Measurements from ENCODE around the gene TP53I13. TPM values are rescaled to one million over a fixed set of nuclear protein-coding genes. Genes with fewer than 3 reads are reported as not detected.

TP53I13 gene
- total RNA-seq, 1 donor from 2014 or later = 44.3 TPM

GRCh38 chr17:29567304-29567553 lies 1.3 kb upstream of the TP53I13 start:
- no peak for DNase-seq (ENCODE audit: low read depth)

DNA sequence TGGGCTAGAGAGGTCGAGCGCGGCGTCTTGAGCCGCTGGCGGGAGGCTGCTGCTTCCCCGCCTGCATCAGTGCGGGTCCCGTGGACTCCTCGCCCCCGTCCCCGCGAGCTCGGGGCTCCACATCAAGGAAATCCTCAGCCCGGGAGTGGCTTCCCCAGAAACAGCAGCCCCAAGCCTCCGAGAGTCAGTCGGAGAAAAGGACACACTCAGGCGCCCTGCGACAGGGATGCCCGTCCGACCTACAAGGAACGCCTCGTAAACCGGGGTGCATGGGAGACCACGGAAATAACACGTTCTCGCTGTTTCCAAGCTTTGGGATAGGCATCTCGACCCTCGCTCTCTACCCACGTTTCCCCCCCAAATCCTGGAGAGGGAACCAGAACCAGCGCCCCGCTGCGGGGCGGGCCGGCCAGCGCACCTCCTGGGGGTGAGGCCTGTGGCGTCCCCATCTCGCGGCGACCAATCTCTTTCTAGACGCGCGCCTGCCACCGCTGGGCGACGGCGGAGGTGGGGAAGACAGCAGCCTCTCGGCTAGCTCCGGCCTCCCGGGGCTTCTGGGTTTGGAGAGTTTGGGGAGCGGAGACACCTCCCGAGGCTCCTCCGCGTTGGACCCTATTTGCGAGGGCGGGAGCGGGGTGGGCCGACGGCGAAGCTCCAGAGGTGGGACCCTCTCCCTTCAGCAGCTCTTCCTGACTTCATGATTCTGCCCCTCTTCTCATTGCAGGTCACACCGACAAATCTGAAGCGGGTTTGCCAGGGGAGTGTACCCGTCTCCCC lies 759 bp upstream of the TP53I13 start:
- DNase-seq (ENCODE audit: low read depth) = peak; percentile 72

DNA sequence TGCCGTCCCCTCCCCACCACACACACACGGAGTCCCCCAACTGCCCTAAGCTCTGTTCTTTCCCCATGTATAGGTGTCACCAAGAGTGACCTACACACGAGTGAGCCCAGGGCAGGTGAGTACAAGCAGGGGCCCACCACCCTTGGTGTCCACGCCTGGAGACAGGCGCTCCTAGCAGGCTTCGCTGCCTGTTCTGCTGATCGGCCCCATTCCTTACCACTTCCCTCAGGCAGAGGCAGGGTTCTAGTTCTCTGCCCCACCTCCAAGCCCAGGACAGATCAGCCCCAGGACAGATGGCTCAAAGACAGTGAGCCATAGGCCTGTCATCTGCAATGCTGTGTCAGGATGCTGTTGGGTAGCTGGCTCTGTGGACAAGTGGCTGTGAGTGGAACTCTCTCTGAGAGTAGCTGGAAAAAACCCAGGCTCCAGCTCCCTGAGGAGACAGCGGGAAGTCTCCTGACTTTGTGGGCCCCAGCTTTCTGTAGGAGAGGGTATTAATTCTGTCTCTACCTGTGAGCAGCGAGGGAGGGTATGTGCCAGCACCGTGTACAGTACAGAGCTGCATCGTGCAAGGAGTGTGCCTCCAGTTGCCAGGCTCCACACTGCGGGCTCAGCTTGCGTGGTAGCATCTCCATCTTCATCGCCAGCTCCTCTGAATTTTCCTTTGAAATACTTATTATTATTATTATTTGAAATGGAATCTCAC lies 897 bp downstream of the TP53I13 start:
- peak; percentile 46 for DNase-seq (ENCODE audit: low read depth)

DNA sequence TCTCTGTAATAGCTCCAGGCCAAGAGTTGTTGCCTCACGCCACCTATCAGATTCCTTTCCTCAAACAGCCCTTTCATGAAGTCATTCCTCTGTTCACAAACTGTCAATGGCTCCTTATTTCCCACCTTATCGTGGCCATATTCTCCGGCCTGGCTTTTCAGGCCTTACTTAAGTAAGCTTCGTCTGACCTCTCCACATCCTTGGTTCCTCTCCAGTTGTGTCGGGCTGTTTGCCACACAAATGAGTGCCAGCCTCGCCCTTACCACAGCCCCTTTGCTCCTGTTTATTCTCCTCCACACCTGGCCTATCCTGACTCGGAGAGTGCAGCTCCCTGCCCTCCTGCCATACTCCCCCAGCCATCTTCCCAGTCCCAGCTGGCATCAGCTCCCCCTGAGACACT lies 2.0 kb downstream of the TP53I13 start:
- DNase-seq (ENCODE audit: low read depth) = no peak

DNA sequence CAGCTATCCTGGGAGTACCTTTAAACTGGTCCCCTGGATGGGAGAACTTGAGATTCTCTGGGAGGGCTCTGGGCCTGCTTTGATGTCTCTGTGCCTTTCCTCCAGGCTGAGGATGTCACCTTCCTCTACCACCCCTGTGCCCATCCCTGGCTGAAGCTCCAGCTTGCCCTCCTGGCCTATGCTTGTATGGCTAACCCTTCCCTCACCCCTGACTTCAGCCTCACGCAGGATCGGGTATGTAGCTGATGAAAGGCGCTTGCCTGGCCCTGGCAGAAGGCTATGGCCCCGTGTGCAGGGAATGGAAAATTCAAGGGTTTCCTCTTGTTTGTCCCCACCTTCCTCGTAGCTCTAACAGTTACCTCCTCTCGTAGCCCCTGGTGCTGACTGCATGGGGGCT lies 3.0 kb downstream of the TP53I13 start:
- no peak for DNase-seq (ENCODE audit: low read depth)

- no peak for DNase-seq (ENCODE audit: low read depth)
Observed at GRCh38 chr17:29571883-29572681, 3.6 kb downstream of the TP53I13 start.

- no peak for DNase-seq (ENCODE audit: low read depth)
Observed at GRCh38 chr17:29572691-29573557, 4.4 kb downstream of the TP53I13 start.

- DNase-seq (ENCODE audit: low read depth) = no peak
Observed at GRCh38 chr17:29573558-29573869, 5.0 kb downstream of the TP53I13 start.

DNA sequence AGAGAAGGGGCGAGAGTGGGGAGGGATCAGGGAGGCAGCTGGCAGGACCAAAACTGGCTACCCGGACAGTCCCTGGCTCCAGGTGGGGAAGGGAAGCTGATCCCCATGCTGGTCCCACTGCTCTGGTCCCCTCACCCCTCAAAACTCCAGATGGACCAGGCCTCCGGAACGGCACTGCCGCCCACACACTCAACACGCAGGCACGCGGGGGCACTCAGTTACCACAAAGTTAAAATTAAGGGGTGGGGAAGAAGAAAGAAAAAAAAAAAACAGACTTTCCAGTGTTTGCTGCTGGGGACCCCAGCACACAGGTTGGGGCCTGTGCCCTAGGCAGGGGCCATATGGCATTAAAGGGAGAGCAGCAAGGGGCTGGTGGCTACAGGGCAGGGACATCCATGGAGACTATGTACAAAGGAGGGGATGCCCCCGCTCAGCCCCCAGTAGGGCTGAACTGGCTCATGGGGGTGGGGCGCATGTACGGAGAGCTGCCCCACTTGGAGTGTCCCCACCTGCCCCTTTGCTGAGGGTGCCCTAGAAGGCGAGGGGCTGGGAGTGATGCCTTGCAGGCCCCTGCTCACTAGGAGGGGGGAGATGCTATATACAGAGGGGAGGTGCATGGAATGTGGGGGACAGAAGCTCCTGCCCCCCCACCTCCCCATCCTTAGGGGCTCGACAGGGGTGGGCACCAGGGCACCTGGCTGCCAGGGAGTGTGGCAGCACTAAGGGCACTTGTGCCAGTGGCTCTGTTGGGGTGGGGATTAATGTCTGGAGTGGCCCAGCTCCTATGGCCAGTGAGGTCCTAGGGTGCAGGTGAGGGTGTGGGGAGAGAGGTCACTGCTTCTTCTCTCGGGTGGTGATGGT lies 5.6 kb downstream of the TP53I13 start:
- no peak for DNase-seq (ENCODE audit: low read depth)

GRCh38 chr17:29574732-29575510 lies 6.4 kb downstream of the TP53I13 start:
- no peak for DNase-seq (ENCODE audit: low read depth)

GRCh38 chr17:29575511-29576213 lies 7.2 kb downstream of the TP53I13 start:
- no peak for DNase-seq (ENCODE audit: low read depth)

DNA sequence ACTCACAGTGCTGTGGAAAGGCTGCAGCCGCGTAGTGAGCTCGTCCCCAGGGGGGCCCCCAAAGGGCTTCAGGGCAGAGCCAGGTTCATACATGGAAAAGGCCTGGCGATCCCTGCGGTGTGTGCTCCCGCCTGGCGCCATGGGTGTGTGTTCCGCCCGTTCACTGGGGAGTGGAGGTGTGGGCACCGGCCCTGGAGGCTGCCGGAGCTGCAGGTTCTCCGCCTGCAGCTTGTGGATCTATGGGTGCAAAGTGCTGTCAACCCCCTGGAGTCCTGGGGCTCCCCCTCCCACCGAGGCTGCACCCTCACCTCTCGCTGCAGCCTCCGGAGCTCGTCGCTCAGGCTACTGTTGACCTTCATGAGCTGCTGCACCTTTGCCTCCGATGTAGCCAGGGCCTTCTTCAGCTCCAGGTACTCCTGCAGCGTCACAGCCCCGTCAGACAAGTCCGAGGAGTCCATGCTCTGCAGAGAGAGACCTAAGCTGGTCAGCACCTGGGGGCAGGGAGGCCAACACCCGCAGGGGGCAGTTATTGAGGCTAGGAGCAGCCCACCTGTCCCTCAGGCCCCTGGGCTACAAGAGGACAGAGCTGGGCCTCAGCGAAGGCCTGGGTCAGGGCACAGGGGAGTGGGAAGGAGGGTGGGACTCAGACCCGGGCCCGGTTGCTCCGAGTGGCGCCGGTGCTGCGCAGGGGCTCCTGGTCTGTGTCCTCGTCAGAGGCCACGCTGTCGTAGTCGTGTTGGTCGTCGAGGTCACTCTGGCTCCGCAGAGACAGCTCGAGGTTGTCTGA lies 7.9 kb downstream of the TP53I13 start:
- no peak for DNase-seq (ENCODE audit: low read depth)

- DNase-seq (ENCODE audit: low read depth) = no peak
Observed at GRCh38 chr17:29577001-29577370, 8.5 kb downstream of the TP53I13 start.

DNA sequence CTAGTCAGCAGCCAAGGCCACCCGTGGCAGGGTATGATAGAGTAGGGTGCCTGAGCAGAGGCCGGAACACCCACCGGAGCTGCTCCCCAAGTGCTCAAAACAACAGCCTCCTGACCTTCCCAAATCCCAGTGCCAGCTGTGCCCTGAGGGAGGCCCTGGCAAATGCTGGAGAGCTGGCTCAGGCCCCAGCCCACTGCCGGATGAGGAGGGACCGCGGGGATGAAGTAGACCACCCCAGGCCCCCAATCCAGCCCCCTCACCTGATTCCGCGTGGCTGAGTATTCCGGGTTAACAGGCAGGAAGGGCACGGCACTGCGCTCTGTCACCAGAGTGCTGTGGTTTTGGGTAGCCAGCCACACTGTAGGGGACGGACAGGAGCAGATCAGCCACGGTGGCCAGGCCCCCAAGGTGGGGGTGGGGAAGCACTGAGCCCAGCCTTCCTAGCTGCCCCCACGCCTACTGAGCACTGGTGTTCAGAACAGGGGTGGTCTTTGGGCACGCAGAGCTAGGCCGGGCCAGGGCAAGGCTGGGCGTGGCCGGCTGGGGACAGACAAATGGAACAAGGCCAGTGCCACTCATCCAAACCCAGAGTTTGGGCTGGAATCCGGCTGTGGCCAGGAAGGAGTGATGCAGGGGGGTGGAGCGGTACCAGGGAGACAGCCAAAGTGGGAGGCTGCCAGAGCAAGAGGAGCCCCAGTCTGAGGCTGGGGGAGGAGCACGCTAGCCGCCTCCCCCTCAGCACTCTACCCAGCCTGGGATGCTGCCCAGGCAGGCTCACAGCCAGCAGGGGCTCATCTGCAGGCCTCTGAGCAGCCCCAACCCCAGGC lies 9.1 kb downstream of the TP53I13 start:
- DNase-seq (ENCODE audit: low read depth) = peak; percentile 34

DNA sequence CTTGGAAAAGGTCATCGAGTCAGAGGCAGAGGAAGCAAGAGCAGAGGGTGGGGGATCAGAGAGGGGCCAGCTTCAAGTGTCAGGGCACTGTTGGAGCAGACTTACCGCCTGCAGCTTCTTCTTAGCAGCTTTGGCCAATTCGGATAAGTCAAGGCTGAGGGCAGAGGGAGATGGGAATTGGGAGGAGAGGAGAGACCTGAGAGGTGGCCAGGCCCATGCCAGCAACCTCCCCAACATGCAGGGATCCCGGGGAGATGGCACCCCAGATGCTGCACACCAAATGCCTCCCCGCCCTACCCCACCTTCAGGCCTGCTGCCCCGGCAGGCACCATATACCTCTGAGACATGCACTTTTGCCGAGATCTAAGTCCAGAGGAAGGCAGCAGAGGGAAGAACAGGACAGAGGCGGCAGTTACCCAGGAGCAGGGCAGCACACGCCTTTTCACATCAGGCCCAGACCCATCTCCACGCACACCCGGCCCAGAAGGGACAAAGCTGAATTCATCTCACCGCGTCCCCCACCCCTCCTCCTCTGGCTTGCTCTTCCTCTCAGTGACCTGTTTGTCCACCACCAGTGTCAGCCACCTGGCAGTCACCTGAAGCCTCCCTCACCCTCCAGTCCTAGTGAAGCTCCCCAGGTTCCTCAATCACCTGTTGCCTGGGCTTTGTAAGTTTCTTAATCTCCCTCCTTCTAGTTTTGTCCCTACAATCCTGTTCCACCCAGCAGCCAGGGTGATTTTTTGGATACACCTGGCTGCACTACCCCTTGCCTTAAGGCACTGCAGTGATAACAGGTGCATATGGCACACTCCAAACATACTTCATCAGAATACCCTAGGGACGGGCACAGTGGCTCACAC lies 10.4 kb downstream of the TP53I13 start:
- no peak for DNase-seq (ENCODE audit: low read depth)
